GDM1 (cell line): ENCODE results near the gene GRHL3.

Source experiments
- DNase-seq: peaks from one replicate; lab custom pipeline; 2025; lab: John Stamatoyannopoulos, UW

Gene GRHL3

DNA sequence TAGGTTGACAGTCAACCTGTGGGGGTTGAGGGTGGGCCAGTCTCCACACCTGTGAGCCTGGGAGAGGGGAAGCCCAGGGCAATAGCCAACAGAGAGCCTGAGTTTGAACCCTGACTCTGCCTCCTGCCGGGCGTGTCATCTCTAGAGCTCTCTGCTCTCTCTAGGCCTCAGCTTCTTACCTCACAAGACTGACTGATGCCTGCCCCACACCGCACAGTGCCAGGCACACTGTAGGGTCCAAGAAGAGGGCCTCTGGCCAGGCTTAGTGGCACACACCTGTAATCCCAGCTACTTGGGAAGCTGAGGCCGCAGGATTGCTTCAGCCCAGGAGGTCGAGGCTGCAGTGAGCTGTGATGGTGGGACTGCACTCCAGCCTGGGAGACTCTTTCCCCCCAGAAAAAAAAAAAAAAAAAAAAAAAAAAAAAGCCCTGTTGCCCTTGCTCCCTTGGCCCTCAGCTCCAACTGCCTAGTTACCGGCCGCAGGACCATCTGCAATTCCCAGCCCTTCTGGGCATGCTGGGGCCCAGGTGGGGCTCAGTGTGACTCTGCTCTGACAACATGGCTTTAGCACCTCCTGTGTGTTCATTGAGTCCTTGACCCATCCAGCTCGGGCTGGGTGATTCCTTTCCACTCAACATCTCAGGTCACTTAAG, 25.1 kb downstream of the GRHL3 start:
- DNase-seq: no peak

- DNase-seq: no peak
Observed at GRCh38 chr1:24345334-24345733, 26.2 kb downstream of the GRHL3 start.

DNA sequence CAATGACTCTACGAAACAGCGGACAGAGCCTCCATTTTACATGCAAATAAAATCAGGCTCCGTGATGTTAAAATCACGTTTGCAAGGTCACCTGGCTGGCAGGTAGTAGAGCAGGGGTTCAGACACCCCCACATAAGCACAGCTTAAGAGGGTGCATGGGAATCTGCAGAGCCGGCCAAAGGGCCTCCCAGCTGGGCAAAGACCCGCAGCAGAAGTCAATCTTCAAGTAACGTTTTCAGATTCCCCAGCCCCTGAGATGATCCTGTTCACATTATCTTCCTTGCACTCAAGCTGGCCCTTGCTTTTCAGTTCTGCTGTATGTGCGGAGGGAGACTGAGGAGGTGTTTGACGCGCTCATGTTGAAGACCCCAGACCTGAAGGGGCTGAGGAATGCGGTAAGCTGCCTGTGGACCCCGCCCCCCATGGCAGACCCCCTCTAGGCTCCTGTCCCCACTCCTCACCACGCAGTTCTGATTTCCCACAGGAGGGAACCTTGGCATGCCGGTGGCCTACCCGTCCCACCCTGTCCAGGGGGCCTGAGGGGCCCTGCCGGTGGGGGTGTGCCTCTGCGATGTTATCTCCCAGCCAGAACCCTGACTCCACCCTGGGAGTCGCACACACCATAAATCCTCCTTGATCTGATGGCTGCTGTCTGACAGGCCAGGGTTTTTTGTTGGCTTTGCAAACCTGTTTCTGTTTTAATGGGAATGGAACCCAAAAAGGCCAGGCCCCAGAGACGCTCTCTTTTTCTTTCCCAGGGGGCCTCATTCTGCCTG, 28.2 kb downstream of the GRHL3 start:
- DNase-seq: no peak

- DNase-seq: no peak
Observed at GRCh38 chr1:24348196-24348595, 29.0 kb downstream of the GRHL3 start.

DNA sequence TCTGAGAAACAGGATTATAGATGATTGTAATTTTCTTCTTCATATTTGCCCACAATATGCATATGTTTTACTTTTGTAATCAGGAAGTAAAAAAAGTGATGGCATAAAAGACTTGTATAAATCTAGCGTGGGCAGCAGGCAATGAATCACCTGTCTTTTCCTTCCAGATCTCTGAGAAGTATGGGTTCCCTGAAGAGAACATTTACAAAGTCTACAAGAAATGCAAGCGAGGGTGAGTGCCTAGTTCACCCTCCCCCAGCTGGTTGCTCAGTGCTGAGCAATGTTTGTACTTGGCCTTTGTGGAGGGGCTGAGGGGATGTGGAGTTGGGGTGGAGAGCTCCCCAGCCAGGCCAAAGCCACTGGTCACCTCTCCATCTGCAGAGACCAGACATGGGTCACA, 30.7 kb downstream of the GRHL3 start:
- DNase-seq: no peak

DNA sequence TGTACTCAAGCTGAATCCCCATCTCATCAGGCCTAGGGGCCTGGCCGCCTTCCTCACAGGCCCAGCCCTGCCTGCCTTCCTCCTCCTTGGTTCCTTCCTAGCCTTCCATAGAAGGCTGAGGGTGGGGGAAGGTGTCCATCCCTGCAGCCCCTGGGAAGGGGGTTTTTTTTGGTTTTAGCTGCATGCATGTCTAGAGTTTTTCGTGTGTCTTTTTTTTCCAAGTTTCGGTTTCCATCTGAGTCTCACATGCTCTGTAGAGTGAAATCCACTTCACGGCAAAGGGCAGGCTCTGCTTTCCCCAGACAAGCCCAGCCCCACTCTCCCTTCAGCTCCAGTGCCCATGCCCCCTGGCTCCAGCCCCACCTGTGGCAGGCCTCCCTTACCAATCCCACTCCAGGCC, 32.1 kb downstream of the GRHL3 start:
- DNase-seq: no peak

DNA sequence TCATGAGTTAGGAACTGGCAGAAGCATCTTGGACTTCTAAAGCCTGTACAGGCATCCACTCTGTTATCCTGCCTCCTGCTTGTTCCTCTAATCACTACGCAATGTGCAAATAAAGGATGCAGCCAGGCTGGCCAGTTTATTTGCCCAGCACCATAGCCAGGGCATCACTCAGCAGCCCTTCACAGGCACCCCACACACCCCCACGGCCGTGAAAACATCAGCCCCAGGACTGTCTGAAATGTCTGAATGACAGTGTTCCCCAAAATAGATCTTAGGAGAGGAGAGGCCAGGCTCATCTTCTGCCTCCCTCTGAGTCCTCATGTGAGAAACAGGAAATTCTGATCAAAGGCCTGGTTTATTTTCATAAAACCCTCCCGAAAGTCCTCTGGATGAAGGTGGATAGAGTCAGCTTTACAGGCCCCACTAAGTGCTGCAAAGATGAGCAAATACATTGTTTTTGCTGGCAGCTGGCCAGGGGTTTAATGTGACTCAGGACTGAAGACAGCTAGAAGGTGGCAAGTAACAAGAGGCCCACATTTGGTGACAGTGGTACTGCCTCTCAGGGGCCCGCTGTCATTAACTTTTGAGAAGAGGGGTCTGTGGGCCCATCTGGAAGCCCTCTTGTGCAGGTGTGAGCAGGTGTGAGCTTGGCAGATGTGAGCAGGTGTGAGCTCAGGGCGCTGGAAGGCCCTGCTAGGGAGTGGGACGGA, 32.9 kb downstream of the GRHL3 start:
- no peak for DNase-seq

GRCh38 chr1:24353292-24353891, 34.2 kb downstream of the GRHL3 start:
- DNase-seq: no peak

GRCh38 chr1:24355466-24355865, 36.3 kb downstream of the GRHL3 start:
- DNase-seq: no peak

- no peak for DNase-seq
Observed at GRCh38 chr1:24357038-24357437, 37.9 kb downstream of the GRHL3 start.

- no peak for DNase-seq
Observed at GRCh38 chr1:24360681-24361080, 41.5 kb downstream of the GRHL3 start.

DNA sequence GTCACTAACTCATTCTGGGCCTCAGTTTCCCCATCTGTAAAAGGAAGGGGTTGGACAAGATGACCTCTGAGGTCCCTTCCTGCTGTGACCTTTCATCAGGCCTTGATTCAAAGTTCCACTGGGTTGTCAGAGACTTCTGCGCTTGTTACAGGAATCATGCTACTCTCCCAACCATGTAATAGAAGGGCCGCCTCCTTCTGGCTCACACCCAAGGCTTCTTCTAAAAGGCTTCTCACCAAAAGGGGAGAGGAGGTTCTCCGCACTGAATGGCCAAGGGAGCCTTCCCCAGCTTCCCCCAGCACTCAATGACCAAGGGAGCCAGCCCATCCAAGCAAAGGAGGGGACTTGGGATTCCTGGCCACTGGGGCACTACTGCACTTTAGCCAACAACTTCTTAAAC, 42.7 kb downstream of the GRHL3 start:
- DNase-seq: no peak

- DNase-seq: no peak
Observed at GRCh38 chr1:24362396-24362795, 43.2 kb downstream of the GRHL3 start.

- no peak for DNase-seq
Observed at GRCh38 chr1:24362982-24363614, 43.9 kb downstream of the GRHL3 start.

GRCh38 chr1:24363994-24364393, 44.8 kb downstream of the GRHL3 start:
- DNase-seq: no peak

- DNase-seq: no peak
Observed at GRCh38 chr1:24364605-24364974, 45.4 kb downstream of the GRHL3 start.

DNA sequence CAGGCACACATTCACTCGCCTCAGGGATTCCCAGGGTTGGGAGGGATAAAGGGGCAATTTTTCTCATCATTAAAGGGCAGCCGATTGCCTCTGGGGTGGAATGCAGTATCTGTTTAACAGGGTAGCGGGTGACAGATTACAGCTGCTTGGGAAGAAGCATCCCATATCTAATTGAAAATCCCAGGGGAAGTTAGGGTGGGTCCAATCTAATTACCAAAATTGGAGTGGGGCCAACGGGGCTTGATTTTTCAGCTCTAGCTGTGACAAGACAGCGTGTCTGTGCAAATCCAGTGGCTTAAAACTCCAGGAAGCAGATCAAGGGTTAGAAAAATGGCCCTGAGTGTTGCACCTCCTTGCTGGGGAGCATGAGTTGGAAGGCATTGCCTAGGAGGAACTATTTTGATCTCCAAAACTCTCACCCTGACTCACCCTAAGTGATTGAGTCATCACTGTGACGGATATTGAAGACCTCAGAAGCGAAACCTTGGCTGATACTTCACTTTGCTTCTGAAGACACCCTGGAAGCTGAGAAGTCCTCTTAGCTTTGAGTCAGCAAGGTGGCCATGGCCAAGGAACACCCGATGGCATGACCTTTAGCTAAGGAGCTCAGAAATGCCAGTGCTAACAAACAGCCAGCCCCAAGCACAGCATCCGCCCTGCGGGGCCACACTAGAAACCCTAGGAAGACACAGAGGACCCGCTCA, 46.0 kb downstream of the GRHL3 start:
- DNase-seq: no peak

- no peak for DNase-seq
Observed at GRCh38 chr1:24366707-24367106, 47.5 kb downstream of the GRHL3 start.

DNA sequence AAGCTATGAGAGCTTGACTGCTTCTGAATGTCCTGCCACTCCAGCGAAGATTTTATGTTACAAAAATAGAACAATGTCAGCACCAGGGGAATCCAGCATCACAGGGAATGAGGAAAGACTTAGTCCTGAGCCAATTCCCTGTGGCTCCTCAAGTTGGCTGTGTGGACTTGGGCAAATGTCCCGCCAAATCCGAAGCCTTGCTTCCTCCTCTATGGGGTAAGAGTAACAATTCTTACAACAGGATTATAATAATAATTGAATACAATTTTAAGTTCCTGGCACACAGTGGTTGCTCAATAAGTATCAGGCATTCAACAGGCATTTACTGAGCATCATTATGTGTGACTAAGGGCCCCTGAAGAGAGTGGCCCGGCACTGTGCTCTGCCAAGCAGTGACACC, 50.0 kb downstream of the GRHL3 start:
- DNase-seq: no peak

- no peak for DNase-seq
Observed at GRCh38 chr1:24369801-24370200, 50.6 kb downstream of the GRHL3 start.

GRCh38 chr1:24373044-24373443, 53.9 kb downstream of the GRHL3 start:
- no peak for DNase-seq

GRCh38 chr1:24373710-24374109, 54.6 kb downstream of the GRHL3 start:
- DNase-seq: no peak
